Measurements from ENCODE around the gene MYH15. TPM values are rescaled to one million over a fixed set of nuclear protein-coding genes. Genes with fewer than 3 reads are reported as not detected.

MYH15 gene
- total and polyA plus RNA-seq, 2 experiments from 2014 or later = 1.5 TPM

DNA sequence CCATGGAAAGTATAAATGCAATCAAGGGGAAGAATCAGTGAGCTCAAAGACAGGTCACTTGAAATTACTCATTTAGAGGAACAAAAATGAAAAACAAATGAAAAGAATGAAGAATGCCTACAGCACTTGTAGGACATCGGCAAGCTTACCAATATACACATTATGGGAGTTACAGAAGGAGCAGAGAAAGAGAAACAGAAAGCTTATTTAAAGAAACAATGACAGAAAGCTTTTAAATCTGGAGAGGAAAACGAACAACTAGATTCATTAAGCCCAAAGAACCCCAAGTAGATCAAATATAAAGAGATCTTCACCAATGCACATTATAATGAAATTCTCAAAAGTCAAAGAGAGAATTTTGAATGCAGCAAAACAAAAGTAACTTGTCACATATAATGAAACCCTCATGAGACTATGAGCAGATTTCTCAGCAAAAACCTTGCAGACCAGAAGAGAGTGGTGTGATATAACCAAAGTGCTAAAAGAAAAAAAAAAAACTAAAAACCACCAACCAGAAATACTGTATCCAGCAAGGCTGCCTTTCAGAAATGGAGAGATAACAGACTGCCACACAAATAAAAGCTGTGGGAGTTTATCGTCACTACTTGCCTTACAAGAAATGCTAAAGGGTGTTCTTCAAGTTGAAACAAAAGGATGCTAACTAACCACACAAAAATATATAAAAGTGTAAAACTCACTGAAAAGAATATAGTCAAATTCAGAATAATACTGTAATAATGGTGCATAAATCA lies 63.1 kb downstream of the MYH15 start:
- Histone ChIP-seq H3K36me3 (replicated peaks; ENCODE audit: insufficient read depth, low read depth) (no peaks in the 10 kb centered on the region), H2AFZ (no peak overlapping the region), H3K4me1 (ENCODE audit: insufficient read depth) (no peaks in the 10 kb centered on the region), H3K27me3 (no peaks in the 10 kb centered on the region), H3K4me3 (no peak overlapping the region), H3K79me2 (no peaks in the 10 kb centered on the region), H3K27ac (no peak overlapping the region), H3K4me2 (no peak overlapping the region), H3K9me3 (ENCODE audit: low read depth) (no peaks in the 10 kb centered on the region), H3K9me2 (replicated peaks; ENCODE audit: insufficient read depth) (no peaks in the 10 kb centered on the region), H4K20me1 (ENCODE audit: insufficient read depth, poor library complexity, severe bottlenecking) (no peaks in the 10 kb centered on the region)
- DNase-seq (ENCODE audit: low spot score) = no peak
- 87% methylated on average over 3 of the region's 3 CpGs for WGBS (ENCODE audit: low lambda C conversion rate, missing lambda C conversion rate)
- TF ChIP-seq EZH2 (IDR thresholded peaks at IDR 0.05; ENCODE audit: borderline replicate concordance) (no peak), CTCF (IDR thresholded peaks at IDR 0.05; ENCODE audit: poor library complexity) (no peak), EZH2phosphoT487 (IDR thresholded peaks at IDR 0.05; ENCODE audit: low read depth, severe bottlenecking, unreplicated experiment) (no peak)

DNA sequence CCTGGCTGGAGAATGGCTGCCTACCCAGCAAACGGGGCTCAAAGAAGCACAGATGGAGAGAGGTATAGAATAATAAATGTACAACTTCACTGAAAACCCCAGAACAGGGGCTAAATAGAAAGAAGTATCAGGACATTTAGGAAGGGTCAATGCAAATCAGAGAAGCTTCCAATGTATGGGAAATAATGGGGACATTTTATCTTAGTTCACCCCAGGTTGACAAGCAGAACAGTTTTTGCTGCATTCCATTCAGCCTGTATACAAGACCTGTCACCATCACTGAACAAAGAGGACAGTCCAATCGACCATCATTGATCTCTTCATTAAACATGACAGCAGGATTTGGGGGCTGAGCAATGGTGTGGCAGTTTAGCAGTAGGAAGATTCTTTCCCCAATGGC lies 68.1 kb downstream of the MYH15 start:
- H4K20me1 ChIP-seq (ENCODE audit: insufficient read depth, poor library complexity, severe bottlenecking) = no peaks in the 10 kb centered on the region
- no peaks in the 10 kb centered on the region for H3K79me2 ChIP-seq
- WGBS (ENCODE audit: low lambda C conversion rate, missing lambda C conversion rate) = 69% methylated on average over 2 of the region's 2 CpGs

GRCh38 chr3:108441518-108441917 lies 68.9 kb downstream of the MYH15 start:
- no peak overlapping the region for H2AFZ ChIP-seq
- WGBS (ENCODE audit: low lambda C conversion rate, missing lambda C conversion rate) = 62% methylated on average over 2 of the region's 2 CpGs

More for the DNA sequence above, 68.1 kb downstream of the MYH15 start:
- Histone ChIP-seq H3K4me2 (no peak overlapping the region), H3K4me1 (ENCODE audit: insufficient read depth) (no peaks in the 10 kb centered on the region), H3K36me3 (replicated peaks; ENCODE audit: insufficient read depth, low read depth) (no peaks in the 10 kb centered on the region), H3K9me3 (ENCODE audit: low read depth) (no peaks in the 10 kb centered on the region), H3K9me2 (replicated peaks; ENCODE audit: insufficient read depth) (no peaks in the 10 kb centered on the region), H2AFZ (no peak overlapping the region), H3K4me3 (no peak overlapping the region), H3K27me3 (no peaks in the 10 kb centered on the region), H3K27ac (no peak overlapping the region)
- TF ChIP-seq EZH2phosphoT487 (IDR thresholded peaks at IDR 0.05; ENCODE audit: low read depth, severe bottlenecking, unreplicated experiment) (no peak), EZH2 (IDR thresholded peaks at IDR 0.05; ENCODE audit: borderline replicate concordance) (no peak), CTCF (IDR thresholded peaks at IDR 0.05; ENCODE audit: poor library complexity) (no peak)
- no peak for DNase-seq (ENCODE audit: low spot score)

More at GRCh38 chr3:108441518-108441917, 68.9 kb downstream of the MYH15 start:
- H3K4me2 ChIP-seq = no peak overlapping the region
- no peak overlapping the region for H3K27ac ChIP-seq
- TF ChIP-seq EZH2phosphoT487 (IDR thresholded peaks at IDR 0.05; ENCODE audit: low read depth, severe bottlenecking, unreplicated experiment) (no peak), EZH2 (IDR thresholded peaks at IDR 0.05; ENCODE audit: borderline replicate concordance) (no peak), CTCF (IDR thresholded peaks at IDR 0.05; ENCODE audit: poor library complexity) (no peak)
- H3K36me3 ChIP-seq (replicated peaks; ENCODE audit: insufficient read depth, low read depth) = no peaks in the 10 kb centered on the region
- H3K4me3 ChIP-seq = no peak overlapping the region
- no peaks in the 10 kb centered on the region for H3K79me2 ChIP-seq
- no peaks in the 10 kb centered on the region for H3K9me3 ChIP-seq (ENCODE audit: low read depth)
- no peaks in the 10 kb centered on the region for H3K4me1 ChIP-seq (ENCODE audit: insufficient read depth)
- no peaks in the 10 kb centered on the region for H3K27me3 ChIP-seq
- H4K20me1 ChIP-seq (ENCODE audit: insufficient read depth, poor library complexity, severe bottlenecking) = no peaks in the 10 kb centered on the region
- H3K9me2 ChIP-seq (replicated peaks; ENCODE audit: insufficient read depth) = no peaks in the 10 kb centered on the region
- DNase-seq (ENCODE audit: low spot score) = no peak

Measured in hepatocyte (in vitro differentiated cells).